SK-N-SH (cell line): ENCODE results near the gene GNPAT. TPM values are rescaled to one million over a fixed set of nuclear protein-coding genes. Genes with fewer than 3 reads are reported as not detected.
A peak's percentile ranks its signal among the peaks of the same experiment; 100 is the strongest.

Experiments used
- CTCF ChIA-PET: fragments of 300-600, 350-600 bp; formaldehyde crosslinking; extraction: SDS; loops from one replicate; lab custom pipeline; 2021; lab: Yijun Ruan, JAX
- POLR2A ChIA-PET: fragments of 350-600 bp; sonication (Branson Sonifier 250); formaldehyde crosslinking; extraction: SDS; loops from one replicate; lab custom pipeline; 2020; ENCODE audit warnings: antibody characterized with exemption, inconsistent platforms; lab: Yijun Ruan, JAX
- DNase-seq: peaks from one replicate; pipeline ENCODE4 v3.0.0; 2012
- H2AFZ ChIP-seq: fragments of 200-600 bp; sonication (generic); 2 replicates; pipeline ENCODE4 v1.8.1; 2016; ENCODE audit warnings: antibody characterized with exemption, mild to moderate bottlenecking, low read depth
- H3F3A ChIP-seq: fragments of 200-600 bp; sonication (generic); replicated peaks from 2 replicates; pipeline ENCODE3; 2016; ENCODE audit warnings: antibody characterized with exemption, mild to moderate bottlenecking; ENCODE audit not compliant: insufficient read depth
- H3K27ac ChIP-seq, 2 experiments: fragments of 200-500 bp in 1 of 2; fragments of 200-600 bp in 1 of 2; sonication (Bioruptor generic) in 1 of 2; sonication (generic), shearing (Covaris generic) in 1 of 2; 2 replicates each; pipeline versions ENCODE4 v1.5.1 to v1.6.1; 2014 to 2016; ENCODE audit warnings: low read depth in 2 of 2, inconsistent platforms in 1 of 2, low read length in 1 of 2, mild to moderate bottlenecking in 1 of 2, mixed read lengths in 1 of 2
- H3K27me3 ChIP-seq: fragments of 200-600 bp; sonication (generic), shearing (Covaris generic); 2 replicates; pipeline ENCODE4 v1.6.1; 2016; ENCODE audit warnings: mixed run types; ENCODE audit not compliant: insufficient read depth
- H3K36me3 ChIP-seq, 2 experiments: fragments of 200-500 bp in 1 of 2; fragments of 200-600 bp in 1 of 2; sonication (Bioruptor generic) in 1 of 2; sonication (generic) in 1 of 2; replicated peaks in 1 of 2; 2 replicates each; pipeline versions ENCODE3 to v1.5.1; 2014 to 2016; ENCODE audit warnings: low read length in 1 of 2, mild to moderate bottlenecking in 1 of 2; ENCODE audit not compliant: insufficient read depth in 2 of 2, control insufficient read depth in 1 of 2
- H3K4me1 ChIP-seq, 2 experiments: fragments of 200-500 bp in 1 of 2; fragments of 200-600 bp in 1 of 2; sonication (Bioruptor generic) in 1 of 2; sonication (generic), shearing (Covaris generic) in 1 of 2; 2 replicates each; pipeline versions ENCODE4 v1.5.1 to v1.6.1; 2014 to 2016; ENCODE audit warnings: low read depth in 1 of 2, low read length in 1 of 2, mixed run types in 1 of 2; ENCODE audit not compliant: insufficient read depth in 2 of 2, control insufficient read depth in 1 of 2
- H3K4me2 ChIP-seq: fragments of 200-600 bp; sonication (generic), shearing (Covaris generic); 2 replicates; pipeline ENCODE4 v1.6.1; 2017; ENCODE audit warnings: mixed run types
- H3K4me3 ChIP-seq, 2 experiments: fragments of 200-500 bp in 1 of 2; fragments of 200-600 bp in 1 of 2; sonication (Bioruptor generic) in 1 of 2; sonication (generic), shearing (Covaris generic) in 1 of 2; 2 replicates each; pipeline versions ENCODE4 v1.5.1 to v1.8.1; 2014 to 2016; ENCODE audit warnings: low read depth in 2 of 2, inconsistent platforms in 1 of 2, low read length in 1 of 2, mild to moderate bottlenecking in 1 of 2, mixed read lengths in 1 of 2, moderate library complexity in 1 of 2
- H3K79me2 ChIP-seq: fragments of 200-600 bp; sonication (generic); 2 replicates; pipeline ENCODE4 v1.8.1; 2017; ENCODE audit warnings: mild to moderate bottlenecking; ENCODE audit not compliant: insufficient read depth
- H3K9ac ChIP-seq: fragments of 200-600 bp; sonication (generic); 2 replicates; pipeline ENCODE4 v1.6.1; 2017; ENCODE audit warnings: mixed run types
- H3K9me2 ChIP-seq: fragments of 200-600 bp; sonication (generic); 2 replicates; pipeline ENCODE4 v1.6.1; 2017; ENCODE audit warnings: mixed run types
- H3K9me3 ChIP-seq: fragments of 200-600 bp; sonication (generic); 2 replicates; pipeline ENCODE4 v1.6.1; 2017; ENCODE audit warnings: mixed run types, mild to moderate bottlenecking, moderate library complexity
- H4K20me1 ChIP-seq: fragments of 200-600 bp; sonication (generic); 2 replicates; pipeline ENCODE4 v1.6.1; 2017; ENCODE audit warnings: mild to moderate bottlenecking, mixed run types; ENCODE audit not compliant: insufficient read depth
- CHD2 ChIP-seq: fragments of 150-350 bp; IDR thresholded peaks from 2 replicates; pipeline ENCODE4 v1.6.1; 2018; ENCODE audit warnings: low read length; ENCODE audit not compliant: partially characterized antibody
- ELF1 ChIP-seq: IDR thresholded peaks from 2 replicates; pipeline ENCODE4 v1.4.0; 2012
- EP300 ChIP-seq, 2 experiments: IDR thresholded peaks; 2 replicates each; pipeline versions ENCODE4 v1.4.0 to v1.6.1; 2012; ENCODE audit warnings: borderline replicate concordance in 1 of 2, low read depth in 1 of 2, low read length in 1 of 2
- EZH2phosphoT487 ChIP-seq: fragments of 200-600 bp; sonication (generic); IDR thresholded peaks from 2 replicates; pipeline ENCODE4 v1.6.1; 2017; ENCODE audit warnings: low read depth, mixed run types, mild to moderate bottlenecking, antibody characterized with exemption, moderate library complexity, borderline replicate concordance
- FOXM1 ChIP-seq: IDR thresholded peaks from 2 replicates; pipeline ENCODE4 v1.4.0; 2012; ENCODE audit warnings: low read depth, mild to moderate bottlenecking
- GATA2 ChIP-seq: sonication (generic); formaldehyde crosslinking; IDR thresholded peaks from 2 replicates; pipeline ENCODE4 v1.5.0; 2020; ENCODE audit warnings: mild to moderate bottlenecking, missing genetic modification reagents
- MEF2A ChIP-seq: IDR thresholded peaks from 2 replicates; pipeline ENCODE4 v1.4.0; 2012; ENCODE audit warnings: low read depth, borderline replicate concordance
- MXI1 ChIP-seq: IDR thresholded peaks from 2 replicates; pipeline ENCODE4 v1.6.1; 2012; ENCODE audit warnings: mild to moderate bottlenecking, low read depth, low read length, improper control_type of control experiment
- NFIC ChIP-seq: IDR thresholded peaks from 2 replicates; pipeline ENCODE4 v1.4.0; 2012; ENCODE audit warnings: borderline replicate concordance
- NRF1 ChIP-seq: IDR thresholded peaks from 2 replicates; pipeline ENCODE4 v1.6.1; 2012; ENCODE audit warnings: low read depth, mild to moderate bottlenecking, low read length
- RCOR1 ChIP-seq: fragments of 150-350 bp; IDR thresholded peaks from 2 replicates; pipeline ENCODE4 v1.6.1; 2017; ENCODE audit warnings: antibody characterized with exemption, low read length
- SIN3A ChIP-seq: IDR thresholded peaks from 2 replicates; pipeline ENCODE4 v1.6.1; 2012; ENCODE audit warnings: low read depth, mild to moderate bottlenecking, low read length, moderate library complexity, borderline replicate concordance
- TCF12 ChIP-seq: IDR thresholded peaks from 2 replicates; pipeline ENCODE4 v1.4.0; 2012
- WGBS: methylation state at CpG from one replicate; pipeline ENCODE4 v1.1.6; 2017; ENCODE audit warnings: low lambda C conversion rate; 5-methylcytosine and 5-hydroxymethylcytosine counted together
- polyA plus RNA-seq, 3 experiments: library from polyadenylated mRNA; depleted of rRNA; stranded (reverse); fragments of >200 nt; gene quantifications; 2 replicates each; pipeline ENCODE4 v1.2.3, GENCODE V29; 2012
- TF ChIP-seq, protein P1 (sequence below): IDR thresholded peaks from 2 replicates; pipeline ENCODE4; 2012

The GNPAT gene
- polyA plus RNA-seq, 1 of the 3 experiments (the other 2 are of a cell fraction), result 14.7 TPM

DNA sequence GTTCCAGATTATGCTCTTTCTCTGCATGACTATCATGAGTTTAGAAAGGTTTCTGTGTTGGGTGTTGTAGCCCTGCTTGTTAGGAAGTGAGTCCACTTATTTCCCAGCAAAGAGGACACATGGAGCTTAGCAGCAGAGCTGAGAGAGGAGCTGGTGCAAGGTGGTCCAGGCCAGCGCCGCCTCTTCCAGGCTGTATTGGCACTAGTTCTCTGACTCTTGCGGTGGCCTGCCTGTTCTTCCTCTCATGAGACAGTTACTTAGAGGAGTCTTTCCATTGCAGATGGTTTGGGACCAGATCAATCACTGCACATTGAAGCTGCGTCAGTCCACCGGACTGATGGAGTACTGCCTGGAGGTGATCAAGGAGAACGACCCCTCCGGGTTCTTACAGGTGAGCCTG lies 41.1 kb upstream of the GNPAT start:
- Histone ChIP-seq H3K9me2 (no peaks in the 10 kb centered on the region), H3K27me3 (no peaks in the 10 kb centered on the region; the same call in 1 of the 2 replicates)
- DNase-seq, result no peak

GRCh38 chr1:231200388-231201031 lies 40.5 kb upstream of the GNPAT start:
- peak; percentile 75 for DNase-seq
- Histone ChIP-seq H3K4me1 (peaks cover 0 to 16% of the 10 kb centered on the region in 2 experiments; a peak in 1 of 4 replicates), H3K4me3 (no peak overlapping the region), H2AFZ (no peak overlapping the region), H3K27me3 (no peaks in the 10 kb centered on the region; the same call in 1 of the 2 replicates), H3K9me2 (no peaks in the 10 kb centered on the region), H4K20me1 (no peaks in the 10 kb centered on the region), H3K27ac (no peak overlapping the region), H3K36me3 (no peaks in the 10 kb centered on the region), H3K79me2 (no peaks in the 10 kb centered on the region), H3K9ac (no peak overlapping the region), H3K9me3 (no peaks in the 10 kb centered on the region), H3F3A (no peaks in the 10 kb centered on the region), H3K4me2 (no peak overlapping the region)
- CTCF ChIA-PET, result no interaction called here
- TF ChIP-seq MXI1 (peak; percentile 47; the same call in 1 of the 2 replicates), GATA2 (peak; percentile 77), SIN3A (no peak), TCF12 (0 out of 2 replicates have a peak, but pooled peaks have one; percentile 6), CHD2 (peak; percentile 63), EP300 (IDR thresholded peaks at IDR 0.05; ENCODE audit: borderline replicate concordance in 1 of 2, low read depth in 1 of 2, low read length in 1 of 2) (peak in 1 of 2 experiments; percentile 77; a peak in 1 of 4 replicates), RCOR1 (peak; percentile 84; the same call in 1 of the 2 replicates), NFIC (no peak), MEF2A (no peak)
- TF ChIP-seq, protein P1, sequence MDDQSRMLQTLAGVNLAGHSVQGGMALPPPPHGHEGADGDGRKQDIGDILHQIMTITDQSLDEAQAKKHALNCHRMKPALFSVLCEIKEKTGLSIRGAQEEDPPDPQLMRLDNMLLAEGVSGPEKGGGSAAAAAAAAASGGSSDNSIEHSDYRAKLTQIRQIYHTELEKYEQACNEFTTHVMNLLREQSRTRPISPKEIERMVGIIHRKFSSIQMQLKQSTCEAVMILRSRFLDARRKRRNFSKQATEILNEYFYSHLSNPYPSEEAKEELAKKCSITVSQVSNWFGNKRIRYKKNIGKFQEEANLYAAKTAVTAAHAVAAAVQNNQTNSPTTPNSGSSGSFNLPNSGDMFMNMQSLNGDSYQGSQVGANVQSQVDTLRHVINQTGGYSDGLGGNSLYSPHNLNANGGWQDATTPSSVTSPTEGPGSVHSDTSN, result peak; percentile 4; the same call in 1 of the 2 replicates
- 10% methylated on average over 8 of the region's 8 CpGs for WGBS
- POLR2A ChIA-PET, result no interaction called here

More for the DNA sequence above, 41.1 kb upstream of the GNPAT start:
- Histone ChIP-seq H2AFZ (no peak overlapping the region), H3F3A (no peaks in the 10 kb centered on the region), H4K20me1 (no peaks in the 10 kb centered on the region), H3K79me2 (no peaks in the 10 kb centered on the region), H3K4me1 (peaks cover 0 to 16% of the 10 kb centered on the region in 2 experiments; a peak in 1 of 4 replicates), H3K9me3 (no peaks in the 10 kb centered on the region), H3K4me2 (no peak overlapping the region), H3K36me3 (no peaks in the 10 kb centered on the region), H3K9ac (no peak overlapping the region), H3K4me3 (no peak overlapping the region), H3K27ac (no peak overlapping the region)
- WGBS, result 84% methylated on average over 7 of the region's 7 CpGs
- ChIA-PET CTCF (no interaction called here), POLR2A (no interaction called here)
- no peak for TF ChIP-seq FOXM1
- no peak for TF ChIP-seq MEF2A
- no peak for TF ChIP-seq EZH2phosphoT487
- TF ChIP-seq, protein P1, result no peak
- no peak for TF ChIP-seq NRF1
- no peak for TF ChIP-seq ELF1
